ENCODE data around the gene H1-8.

GRCh38 chr3:129552287-129553050 lies 9.5 kb downstream of the H1-8 start:
- TF ChIP-seq POLR2A (IDR thresholded peaks at IDR 0.05; ENCODE audit: low read length): no peak
- TF ChIP-seq GATA1 (IDR thresholded peaks at IDR 0.05; ENCODE audit: low read depth, low read length): no peak
